HG03280 (cell line): ENCODE measurements around the gene TST.
"Not testable (repeated sequence)": the region's sequence is repeated elsewhere in the genome, so short reads cannot be mapped to it uniquely, and the experiment has no call there.

ENCODE experiments used
- ATAC-seq: cut with Tn5 transposase; IDR thresholded peaks from one replicate; pipeline ENCODE4 v1.9.1; 2021; ENCODE audit warnings: mild to moderate bottlenecking, moderate library complexity; ENCODE audit not compliant: unreplicated experiment

Gene TST

DNA sequence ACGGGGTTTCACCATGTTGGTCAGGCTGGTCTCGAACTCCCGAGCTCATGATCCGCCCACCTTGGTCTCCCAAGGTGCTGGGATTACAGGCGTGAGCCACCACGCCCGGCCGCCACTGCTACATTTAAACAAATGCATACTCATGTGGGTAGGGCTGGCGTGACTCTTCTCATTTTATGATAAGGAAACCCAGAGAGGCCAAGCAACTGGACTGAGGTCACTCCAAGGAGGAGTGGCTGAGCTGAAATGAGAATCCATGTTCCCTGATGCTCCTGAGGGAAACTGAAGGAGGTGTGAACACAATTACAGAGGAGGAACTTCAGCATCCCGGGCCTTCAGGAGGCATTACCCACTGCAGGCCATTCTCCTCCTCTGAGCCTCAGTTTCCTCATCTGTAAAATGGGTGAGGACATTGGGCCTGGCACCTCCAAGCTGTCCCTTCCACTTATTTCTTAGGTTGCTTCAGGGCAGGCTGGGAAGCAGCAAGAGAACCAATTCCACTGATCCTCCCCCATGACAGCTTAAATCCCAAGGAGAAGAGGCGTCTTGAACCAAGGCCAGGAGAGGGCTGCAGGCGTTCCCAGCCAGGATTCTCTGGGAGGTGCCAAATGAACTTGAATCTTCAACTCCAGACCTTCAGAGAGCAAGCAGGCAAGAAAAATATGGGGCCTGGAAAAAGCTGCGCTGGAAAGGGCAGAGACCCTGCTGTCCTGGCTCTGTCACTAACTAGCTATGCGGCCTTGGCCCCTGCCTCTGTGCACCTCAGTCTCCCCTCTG lies 2.9 kb downstream of the TST start:
- ATAC-seq = no peak

- ATAC-seq = no peak
Observed at GRCh38 chr22:37015587-37015878, 3.7 kb downstream of the TST start.

- no peak for ATAC-seq
Observed at GRCh38 chr22:37014835-37015586, 4.2 kb downstream of the TST start.

DNA sequence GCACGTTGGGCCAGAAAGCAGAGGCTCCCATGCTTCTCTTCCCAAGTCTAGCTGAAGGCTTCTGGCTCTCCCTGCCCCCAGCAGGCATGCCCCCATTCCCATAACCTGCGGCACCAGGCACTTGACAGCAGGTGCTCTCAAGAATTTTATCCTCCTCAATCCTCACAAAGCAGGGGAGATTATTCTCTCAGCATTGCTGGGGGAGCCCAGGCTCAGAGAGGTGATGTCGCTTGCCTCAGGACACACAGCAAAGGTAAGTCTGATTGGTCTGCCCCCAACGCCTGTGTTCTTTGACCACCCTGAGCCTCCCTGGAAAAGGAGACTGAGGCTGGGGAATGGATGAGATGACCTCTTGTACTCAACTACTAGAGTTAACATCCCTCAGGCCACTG lies 4.8 kb downstream of the TST start:
- ATAC-seq = no peak

DNA sequence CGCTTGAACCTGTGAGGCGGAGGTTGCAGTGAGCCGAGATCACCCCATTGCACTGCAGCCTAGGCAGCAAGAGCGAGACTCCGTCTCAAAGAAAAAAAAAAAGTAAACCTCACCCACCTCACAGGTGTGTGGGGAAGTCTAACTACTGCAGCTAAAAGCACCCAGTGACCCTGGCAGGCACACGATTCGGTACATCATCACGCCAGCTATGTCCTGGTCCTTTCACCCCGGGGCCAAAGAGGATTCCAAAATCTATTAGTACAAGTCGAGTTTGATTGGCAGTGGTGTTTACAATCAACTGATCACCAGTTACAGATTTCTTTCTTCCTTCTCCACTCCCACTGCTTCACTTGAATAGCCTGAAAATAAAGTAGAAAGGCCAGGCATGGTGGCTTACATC lies 6.3 kb downstream of the TST start:
- ATAC-seq = no peak

GRCh38 chr22:37012262-37012904 lies 6.9 kb downstream of the TST start:
- no peak for ATAC-seq

GRCh38 chr22:37011472-37011871 lies 7.8 kb downstream of the TST start:
- ATAC-seq = no peak

GRCh38 chr22:37010976-37011375 lies 8.3 kb downstream of the TST start:
- no peak for ATAC-seq

DNA sequence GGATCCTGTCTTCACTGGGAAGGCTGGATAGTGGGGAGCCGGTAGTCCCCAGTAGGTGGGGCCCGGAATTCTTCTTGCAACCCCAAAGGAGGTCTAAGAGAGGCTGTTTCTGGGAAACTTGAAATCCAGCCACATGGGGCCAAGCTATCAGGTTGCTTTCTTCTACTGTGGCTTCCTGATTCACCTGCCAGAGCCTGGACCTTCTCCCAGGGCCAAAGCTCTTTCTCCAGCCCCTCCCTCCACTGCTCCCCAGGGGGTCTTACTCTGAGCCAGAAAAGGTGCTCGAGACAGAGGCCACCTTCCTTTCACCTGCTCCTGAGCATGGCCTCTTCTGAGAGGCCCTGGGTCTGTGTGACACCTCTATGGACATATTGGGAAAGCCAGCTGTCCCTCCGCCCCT lies 9.1 kb downstream of the TST start:
- no peak for ATAC-seq

DNA sequence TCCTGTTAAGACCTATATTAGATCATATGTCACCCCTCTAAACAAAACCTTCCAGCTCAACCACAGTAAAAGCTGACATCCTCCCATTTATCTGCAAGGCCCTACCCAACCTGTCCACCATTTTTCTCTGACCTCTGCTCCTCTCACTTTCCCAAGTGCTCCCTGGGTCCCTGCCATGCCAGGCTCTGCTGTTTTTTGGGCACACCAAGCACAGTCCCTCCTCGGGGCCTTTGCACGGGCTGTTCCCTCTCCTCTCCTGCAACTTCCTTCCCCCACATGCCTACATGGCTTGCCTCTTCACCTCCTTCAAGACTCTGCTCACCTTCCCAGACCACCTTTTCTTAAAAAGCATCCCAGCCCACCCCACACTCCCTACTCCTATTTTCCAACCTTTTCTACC lies 9.8 kb downstream of the TST start:
- ATAC-seq = no peak

- ATAC-seq = no peak
Observed at GRCh38 chr22:37008365-37008764, 10.9 kb downstream of the TST start.

DNA sequence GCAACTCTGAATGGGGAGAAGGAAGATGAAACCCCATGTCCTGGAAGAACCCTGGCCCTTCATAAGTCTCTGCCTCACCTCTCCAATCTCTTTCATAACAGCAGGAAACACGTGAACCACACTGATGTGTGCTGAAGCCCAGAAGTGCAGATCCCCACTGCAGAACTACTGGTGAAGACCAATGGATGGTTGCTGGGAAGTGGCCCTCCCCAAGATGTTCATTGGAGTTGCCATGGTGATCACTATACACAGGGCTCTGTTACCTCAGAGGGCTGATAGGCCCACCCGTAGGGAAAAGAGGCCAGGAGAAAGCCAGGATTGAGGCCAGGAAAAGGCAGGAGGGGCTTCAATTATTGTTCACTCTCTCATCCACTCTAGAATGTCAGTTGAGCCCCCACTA lies 11.6 kb downstream of the TST start:
- ATAC-seq = no peak

- ATAC-seq = no peak
Observed at GRCh38 chr22:37002633-37003032, 16.6 kb downstream of the TST start.

DNA sequence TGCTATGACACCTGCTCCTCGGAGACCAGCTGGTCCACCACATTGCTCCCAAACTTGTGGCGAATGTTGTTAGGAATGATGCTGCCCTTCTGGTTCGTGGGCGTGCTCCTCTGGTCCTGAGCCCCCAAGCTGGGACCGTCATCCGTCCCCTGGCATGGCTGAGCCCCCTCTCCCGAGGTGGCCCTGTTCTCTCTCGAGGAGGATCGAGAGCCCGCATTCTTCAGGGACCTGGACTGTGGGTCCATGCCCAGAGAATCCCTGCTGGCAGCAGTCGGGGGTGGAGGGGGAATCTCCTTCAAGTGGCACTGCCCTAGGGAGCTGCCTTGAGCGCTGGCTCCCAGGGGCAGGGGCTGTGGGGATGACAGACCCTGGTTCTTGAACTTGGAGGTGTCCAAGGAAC lies 17.4 kb downstream of the TST start:
- ATAC-seq = no peak

- ATAC-seq = no peak
Observed at GRCh38 chr22:37000676-37001534, 18.3 kb downstream of the TST start.

GRCh38 chr22:36999463-36999862 lies 19.8 kb downstream of the TST start:
- no peak for ATAC-seq

DNA sequence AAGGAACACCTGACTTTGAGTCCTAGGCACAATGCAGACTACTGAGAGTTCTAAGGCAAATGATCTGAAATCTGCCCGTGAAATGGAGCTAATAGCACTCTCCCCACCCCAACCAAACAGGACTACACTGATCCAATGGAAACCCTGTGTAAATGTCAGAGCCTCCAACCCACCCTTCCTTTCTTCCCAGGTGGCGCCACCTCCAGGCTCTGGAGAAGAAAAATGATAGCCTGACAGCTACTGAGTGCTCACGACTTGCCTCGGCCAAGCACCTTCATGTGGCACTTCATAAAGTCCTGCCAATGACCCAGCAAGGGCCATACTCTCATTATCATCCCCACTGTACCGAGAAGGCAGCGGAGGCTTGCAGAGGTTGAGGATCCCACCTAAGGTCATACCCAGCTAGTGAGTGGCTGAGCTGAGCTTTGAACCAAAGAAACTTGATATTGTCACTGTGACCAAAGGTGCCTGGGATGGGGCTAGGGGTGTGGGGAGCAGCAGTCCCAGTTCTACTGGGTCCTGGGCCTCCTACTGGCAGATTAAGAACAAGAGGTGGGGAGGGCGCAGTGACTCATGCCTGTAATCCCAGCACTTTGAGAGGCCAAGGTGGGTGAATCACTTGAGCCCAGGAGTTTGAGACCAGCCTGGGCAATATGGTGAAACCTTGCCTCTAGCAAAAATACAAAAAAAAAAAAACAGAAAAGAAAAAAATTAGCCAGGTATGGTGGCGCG lies 20.5 kb downstream of the TST start:
- ATAC-seq = no peak

DNA sequence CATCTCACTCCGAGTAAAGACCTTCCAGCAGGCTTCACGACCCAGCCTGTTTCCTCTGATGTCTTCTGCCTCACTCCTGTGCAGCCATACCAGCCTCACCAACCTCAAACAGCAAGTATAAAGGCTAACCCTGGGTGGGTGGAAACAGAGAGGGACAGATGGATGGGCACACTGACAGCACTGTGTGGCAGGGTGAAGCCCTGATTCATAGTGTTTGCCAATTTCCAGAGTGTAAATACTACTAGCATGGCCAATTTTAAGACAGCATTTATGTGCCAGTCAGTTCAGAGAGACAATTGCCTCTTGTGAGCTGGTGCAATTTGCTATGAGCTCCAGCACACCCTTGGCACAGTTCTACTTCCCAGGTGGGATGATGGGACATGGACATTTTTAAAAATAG lies 21.5 kb downstream of the TST start:
- no peak for ATAC-seq

DNA sequence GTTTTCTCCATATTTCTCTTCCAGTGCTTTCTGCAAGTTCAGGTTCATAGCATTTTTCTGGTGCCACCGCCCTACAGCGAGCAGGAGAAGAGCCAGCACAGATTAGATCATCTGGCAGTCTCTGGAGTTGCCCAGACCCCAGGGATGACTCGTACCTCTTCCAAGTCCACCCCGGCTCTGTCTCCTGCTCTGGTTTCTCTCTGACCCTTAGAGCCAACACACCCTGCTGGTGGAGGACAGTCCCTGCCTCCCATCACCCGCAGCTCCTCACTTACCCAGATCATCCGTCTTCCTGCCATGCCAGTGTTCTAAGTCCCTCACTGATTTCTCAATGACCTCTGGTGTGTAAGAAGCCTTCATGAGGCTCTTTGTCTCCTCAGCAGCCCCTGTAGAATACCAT lies 28.0 kb downstream of the TST start:
- ATAC-seq = no peak

- no peak for ATAC-seq
Observed at GRCh38 chr22:36990457-36990856, 28.8 kb downstream of the TST start.

DNA sequence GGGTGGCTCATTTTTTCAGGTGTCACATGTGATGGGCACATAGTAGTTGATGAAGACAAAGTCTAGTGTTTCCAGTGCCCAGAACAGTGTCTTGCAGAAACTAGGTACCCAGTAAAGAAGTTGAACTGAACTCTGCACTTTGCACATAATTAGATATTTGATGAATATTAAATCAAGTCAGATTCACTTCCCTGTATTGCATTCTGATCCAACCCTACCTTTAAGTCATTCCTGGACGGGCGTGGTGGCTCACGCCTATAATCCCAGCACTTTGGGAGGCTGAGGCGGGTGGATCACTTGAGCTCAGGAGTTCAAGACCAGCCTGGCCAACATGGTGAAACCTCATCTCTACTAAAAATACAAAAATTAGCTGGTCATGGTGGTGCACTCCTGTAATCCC lies 30.2 kb downstream of the TST start:
- ATAC-seq = not testable (repeated sequence)
